NCI-H187 treated with DMSO at 0.1 percent for 48 hours (cell line): Measurements from ENCODE around the gene COL18A1.

Experiments used
- DNase-seq: peaks from one replicate; lab custom pipeline; 2025; lab: John Stamatoyannopoulos, UW

COL18A1 gene

GRCh38 chr21:45414396-45415187 is 9.6 kb downstream of the COL18A1 start:
- DNase-seq = no peak

GRCh38 chr21:45415188-45415942 is 10.4 kb downstream of the COL18A1 start:
- DNase-seq = no peak

- DNase-seq = no peak
These were observed 11.1 kb downstream of the COL18A1 start for GRCh38 chr21:45415943-45416611.

- no peak for DNase-seq
These were observed 11.7 kb downstream of the COL18A1 start for GRCh38 chr21:45416620-45417019.

GRCh38 chr21:45417256-45417950 is 12.4 kb downstream of the COL18A1 start:
- no peak for DNase-seq

- DNase-seq = no peak
These were observed 13.0 kb downstream of the COL18A1 start for GRCh38 chr21:45417951-45418300.

DNA sequence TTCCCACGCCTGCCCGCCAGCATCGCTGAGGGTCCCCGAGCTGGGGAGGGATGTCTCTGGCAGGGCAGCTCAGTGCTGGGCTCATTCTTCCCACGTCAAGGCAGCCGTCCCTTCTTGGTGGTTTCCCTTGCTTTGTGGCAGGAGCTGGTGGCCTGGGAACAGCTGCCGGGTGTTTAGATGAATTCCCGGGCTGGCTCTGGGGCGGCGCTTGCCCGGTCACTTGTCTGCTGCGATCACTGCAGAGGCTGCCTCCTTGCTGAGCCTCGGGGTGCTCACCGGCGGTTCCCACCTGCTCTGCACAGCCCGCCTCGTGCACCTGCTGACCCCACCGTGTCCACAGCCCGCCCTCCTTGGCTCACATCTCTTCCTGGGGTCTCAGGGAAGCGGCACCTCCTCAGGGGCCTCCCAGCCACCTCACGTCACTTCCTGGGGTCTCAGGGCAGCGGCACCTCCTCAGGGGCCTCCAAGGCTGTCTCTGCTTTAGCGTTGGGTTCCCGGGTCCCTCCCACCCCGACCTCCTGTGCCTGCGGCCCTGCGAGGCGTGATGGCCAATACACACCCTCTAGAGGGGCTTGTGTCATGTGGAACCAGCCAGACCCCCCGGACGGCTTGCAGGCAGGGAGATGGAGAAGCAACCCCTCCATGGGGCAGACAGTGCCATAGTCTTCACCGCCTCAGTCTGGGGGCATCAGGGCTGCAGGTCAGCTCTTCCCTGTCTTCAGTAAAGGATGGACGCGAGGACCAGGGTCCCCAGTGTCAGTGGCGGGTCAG is 13.5 kb downstream of the COL18A1 start:
- no peak for DNase-seq

DNA sequence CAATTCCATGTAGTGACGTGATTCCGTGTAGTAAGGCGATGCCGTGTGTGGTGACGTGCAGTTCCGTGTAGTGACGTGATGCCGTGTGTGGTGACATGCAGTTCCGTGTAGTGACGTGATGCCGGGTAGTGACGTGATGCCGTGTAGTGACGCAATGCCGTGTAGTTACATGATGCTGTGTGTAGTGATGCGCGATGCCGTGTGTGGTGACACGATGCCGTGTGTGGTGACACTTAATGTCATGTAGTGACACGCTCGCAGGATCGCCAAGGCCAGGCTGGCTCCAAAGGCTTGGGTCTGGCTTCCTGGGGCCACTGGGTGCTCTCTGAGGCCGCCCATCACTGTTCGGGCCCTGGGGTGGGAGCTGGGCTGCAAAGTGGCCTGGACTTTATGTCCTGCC is 14.2 kb downstream of the COL18A1 start:
- no peak for DNase-seq

DNA sequence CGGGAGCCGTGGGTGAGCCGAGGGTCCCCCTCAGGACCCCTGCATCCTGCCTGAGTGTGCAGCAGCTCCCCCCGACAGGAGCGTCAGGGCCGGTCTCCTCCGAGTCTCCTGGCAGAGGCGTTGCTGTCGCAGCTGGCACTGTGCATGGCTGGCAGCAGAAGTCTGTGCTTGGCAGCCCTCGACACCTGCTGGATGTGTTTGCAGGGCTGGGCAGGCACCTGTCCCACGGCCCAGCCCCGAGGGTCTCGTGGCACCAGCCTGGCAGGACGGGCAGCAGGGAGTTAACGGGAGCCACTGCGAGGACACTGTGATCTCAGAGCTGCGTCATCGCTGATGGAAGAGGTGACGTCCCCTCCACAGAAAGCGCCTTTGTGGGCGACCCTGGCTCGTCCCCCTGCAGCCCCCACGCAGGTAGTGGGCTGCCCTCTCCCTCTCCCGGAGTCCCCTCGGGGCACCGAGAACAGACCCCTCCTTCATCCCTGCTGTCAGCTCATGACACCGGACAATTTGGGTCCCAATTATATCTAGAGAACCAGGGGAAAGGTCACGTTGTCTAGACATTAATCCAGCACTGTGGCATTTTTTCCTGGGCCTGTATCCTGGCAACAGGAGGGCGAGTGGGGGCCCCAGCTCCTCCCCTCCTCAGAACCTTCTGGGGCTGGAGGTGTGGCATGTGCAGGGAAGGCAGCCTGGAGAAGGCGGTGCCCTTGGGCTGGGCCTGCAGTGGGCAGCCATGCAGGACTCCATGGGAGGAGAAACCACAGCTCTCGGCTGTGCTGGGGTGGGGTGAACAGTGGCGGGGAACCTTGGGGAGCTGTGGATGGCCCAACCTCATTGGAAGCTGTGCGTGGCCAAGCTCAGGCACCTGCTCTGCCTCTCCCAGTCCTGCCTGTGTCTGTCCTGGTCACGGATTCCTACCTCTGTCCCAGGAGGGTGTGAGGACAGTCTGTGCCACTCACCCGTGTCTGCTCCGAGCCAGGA is 15.4 kb downstream of the COL18A1 start:
- no peak for DNase-seq

- DNase-seq = no peak
These were observed 16.3 kb downstream of the COL18A1 start for GRCh38 chr21:45421071-45421845.

GRCh38 chr21:45421846-45422775 is 17.1 kb downstream of the COL18A1 start:
- DNase-seq = no peak

- no peak for DNase-seq
These were observed 18.4 kb downstream of the COL18A1 start for GRCh38 chr21:45423201-45423955.

DNA sequence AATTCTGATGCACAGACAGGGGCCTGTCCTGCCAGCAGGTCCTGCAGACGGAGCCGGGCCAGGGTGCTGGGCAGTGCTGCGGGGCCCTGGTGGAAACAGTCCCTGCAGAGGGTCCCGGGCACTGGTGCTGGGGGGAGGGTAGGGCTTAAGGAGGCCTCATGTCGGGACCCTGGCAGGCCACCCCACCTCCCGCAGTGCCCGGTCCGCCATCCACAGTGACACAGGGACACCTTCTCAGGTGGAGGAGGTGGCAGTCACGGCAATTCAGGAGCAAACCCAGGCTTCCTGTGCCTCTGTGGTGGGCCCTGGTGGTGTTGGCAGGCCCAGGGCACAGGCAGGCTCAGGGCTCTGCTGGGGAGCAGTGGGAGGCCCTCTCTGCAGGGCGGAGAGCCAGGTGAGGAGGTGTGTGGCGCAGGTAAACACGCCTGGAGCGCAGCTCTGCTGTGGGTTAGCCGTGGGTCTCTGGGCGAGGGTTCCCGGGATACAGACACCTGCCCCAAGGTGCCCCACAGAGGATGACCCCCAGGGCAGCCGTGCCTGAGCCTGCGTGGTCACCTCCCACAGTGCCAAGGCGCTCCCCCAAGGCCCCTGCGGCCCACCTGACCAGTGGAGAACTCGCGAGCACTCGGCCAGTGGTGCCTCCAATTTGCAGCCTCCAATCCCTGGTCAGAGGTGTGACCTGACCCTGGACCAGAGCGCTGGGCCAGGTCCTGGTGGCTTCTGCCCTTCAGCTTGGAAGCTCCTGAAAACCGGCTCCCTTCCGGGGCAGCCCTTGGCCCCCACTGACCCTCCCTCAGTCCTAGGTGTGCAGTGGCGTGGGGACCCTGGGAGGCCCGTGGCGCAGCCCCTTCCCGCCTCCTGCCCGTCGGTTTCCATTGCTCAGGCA is 19.2 kb downstream of the COL18A1 start:
- no peak for DNase-seq

- no peak for DNase-seq
These were observed 20.2 kb downstream of the COL18A1 start for GRCh38 chr21:45424854-45425795.
